Measurements from ENCODE around the gene KRTAP13-2. TPM values are rescaled to one million over a fixed set of nuclear protein-coding genes. Genes with fewer than 3 reads are reported as not detected.

KRTAP13-2 gene
- total RNA-seq, 1 donor from 2014 or later: not detected

DNA sequence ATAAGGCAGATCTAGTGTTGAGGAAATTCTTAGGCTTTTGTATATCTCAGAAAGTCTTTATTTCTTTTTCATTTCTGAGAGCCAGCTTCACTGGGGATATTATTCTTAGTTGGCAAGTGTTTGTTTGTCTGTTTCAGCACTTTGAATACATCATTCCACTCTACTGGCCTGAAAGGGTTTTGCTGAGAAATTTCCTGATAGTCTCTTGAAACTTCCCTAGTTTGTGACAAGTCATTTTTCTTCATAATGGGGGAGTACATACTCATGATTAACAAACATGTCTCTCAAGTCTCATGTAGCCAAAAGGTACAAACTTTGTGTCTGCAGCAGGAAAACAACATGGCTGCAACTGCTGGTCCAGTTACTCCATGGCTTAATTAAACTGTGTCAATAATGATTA, 45.7 kb downstream of the KRTAP13-2 start:
- DNase-seq (ENCODE audit: low spot score): no peak

Other genes starting within 250 kb of the KRTAP13-2 start
- not detected for gene CLDN17, start 205.5 kb downstream of the KRTAP13-2 start, total RNA-seq
- 0.09 TPM for gene CLDN8, start 156.2 kb downstream of the KRTAP13-2 start, total RNA-seq
- gene KRTAP24-1, start 89.3 kb downstream of the KRTAP13-2 start, total RNA-seq: not detected
- gene KRTAP25-1, start 82.8 kb downstream of the KRTAP13-2 start, total RNA-seq: not detected
- gene KRTAP26-1, start 52.0 kb downstream of the KRTAP13-2 start, total RNA-seq: not detected
- not detected for gene KRTAP27-1, start 34.6 kb downstream of the KRTAP13-2 start, total RNA-seq
- gene KRTAP23-1, start 23.7 kb downstream of the KRTAP13-2 start, total RNA-seq: not detected
- gene KRTAP13-1, start 23.8 kb upstream of the KRTAP13-2 start, total RNA-seq: not detected
- gene KRTAP13-3, start 53.7 kb upstream of the KRTAP13-2 start, total RNA-seq: not detected
- gene KRTAP13-4, start 57.9 kb upstream of the KRTAP13-2 start, total RNA-seq: not detected
- not detected for gene KRTAP15-1, start 68.0 kb upstream of the KRTAP13-2 start, total RNA-seq
- not detected for gene KRTAP19-1, start 108.1 kb upstream of the KRTAP13-2 start, total RNA-seq
- not detected for gene KRTAP19-2, start 115.2 kb upstream of the KRTAP13-2 start, total RNA-seq
- not detected for gene KRTAP19-3, start 119.7 kb upstream of the KRTAP13-2 start, total RNA-seq
- gene KRTAP19-4, start 124.9 kb upstream of the KRTAP13-2 start, total RNA-seq: not detected
- not detected for gene KRTAP19-5, start 129.9 kb upstream of the KRTAP13-2 start, total RNA-seq
- not detected for gene KRTAP19-6, start 169.6 kb upstream of the KRTAP13-2 start, total RNA-seq
- gene KRTAP19-7, start 189.0 kb upstream of the KRTAP13-2 start, total RNA-seq: not detected
- gene KRTAP22-2, start 218.1 kb upstream of the KRTAP13-2 start, total RNA-seq: not detected
- not detected for gene KRTAP6-3, start 220.2 kb upstream of the KRTAP13-2 start, total RNA-seq
- not detected for gene KRTAP6-2, start 226.6 kb upstream of the KRTAP13-2 start, total RNA-seq
- not detected for gene KRTAP22-1, start 228.8 kb upstream of the KRTAP13-2 start, total RNA-seq
- not detected for gene KRTAP6-1, start 241.7 kb upstream of the KRTAP13-2 start, total RNA-seq
- gene KRTAP20-1, start 244.2 kb upstream of the KRTAP13-2 start, total RNA-seq: not detected
- not detected for gene KRTAP20-4, start 248.4 kb upstream of the KRTAP13-2 start, total RNA-seq